HG03108 (cell line): ENCODE data around the gene EFNA2.

Experiments
- ATAC-seq: cut with Tn5 transposase; IDR thresholded peaks from one replicate; pipeline ENCODE4 v1.9.1; 2021; ENCODE audit warnings: moderate library complexity; ENCODE audit not compliant: unreplicated experiment

EFNA2 gene

DNA sequence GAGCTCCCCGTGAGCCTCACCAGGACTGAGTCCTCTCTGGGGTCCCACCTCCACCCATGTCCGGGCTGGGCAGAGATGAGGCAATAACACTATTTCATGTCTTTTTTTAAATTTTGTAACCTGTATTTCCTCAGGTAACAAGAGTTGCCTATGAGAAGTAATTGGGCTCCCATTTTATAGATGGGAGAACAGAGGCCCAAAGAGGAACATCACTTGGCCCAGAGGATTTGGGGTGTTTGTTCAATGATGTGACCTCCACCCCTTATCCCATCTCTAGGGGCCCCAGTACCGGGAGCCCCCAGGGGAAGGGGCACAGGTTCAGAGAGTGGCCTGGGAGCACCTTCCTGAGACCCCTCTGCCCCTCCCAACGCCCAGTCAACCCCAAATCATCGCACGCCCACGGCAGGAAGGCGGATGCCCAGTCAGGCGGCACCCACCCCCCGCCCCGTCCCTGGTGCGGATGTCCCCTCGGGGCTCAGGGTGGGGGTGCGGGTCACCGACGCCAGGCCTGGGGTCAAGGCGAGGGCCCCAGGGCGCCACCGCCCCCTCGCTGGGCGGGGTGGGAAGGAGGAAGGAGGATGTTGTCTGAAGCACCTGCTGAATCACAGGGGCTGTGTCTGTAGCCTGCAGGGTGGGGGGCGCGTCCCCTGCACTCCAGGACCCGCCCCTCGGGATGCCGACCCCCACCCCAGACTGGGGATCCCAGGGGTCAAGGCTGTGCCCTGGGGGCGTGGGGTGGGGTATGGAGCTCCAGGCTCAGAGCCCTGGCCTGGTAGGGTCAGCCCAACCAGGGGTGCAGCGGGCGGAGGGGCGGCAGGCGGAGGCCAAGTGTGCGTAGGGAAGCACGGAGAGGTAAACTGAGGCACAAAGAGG, 25.6 kb upstream of the EFNA2 start:
- ATAC-seq, result peak; percentile 7

DNA sequence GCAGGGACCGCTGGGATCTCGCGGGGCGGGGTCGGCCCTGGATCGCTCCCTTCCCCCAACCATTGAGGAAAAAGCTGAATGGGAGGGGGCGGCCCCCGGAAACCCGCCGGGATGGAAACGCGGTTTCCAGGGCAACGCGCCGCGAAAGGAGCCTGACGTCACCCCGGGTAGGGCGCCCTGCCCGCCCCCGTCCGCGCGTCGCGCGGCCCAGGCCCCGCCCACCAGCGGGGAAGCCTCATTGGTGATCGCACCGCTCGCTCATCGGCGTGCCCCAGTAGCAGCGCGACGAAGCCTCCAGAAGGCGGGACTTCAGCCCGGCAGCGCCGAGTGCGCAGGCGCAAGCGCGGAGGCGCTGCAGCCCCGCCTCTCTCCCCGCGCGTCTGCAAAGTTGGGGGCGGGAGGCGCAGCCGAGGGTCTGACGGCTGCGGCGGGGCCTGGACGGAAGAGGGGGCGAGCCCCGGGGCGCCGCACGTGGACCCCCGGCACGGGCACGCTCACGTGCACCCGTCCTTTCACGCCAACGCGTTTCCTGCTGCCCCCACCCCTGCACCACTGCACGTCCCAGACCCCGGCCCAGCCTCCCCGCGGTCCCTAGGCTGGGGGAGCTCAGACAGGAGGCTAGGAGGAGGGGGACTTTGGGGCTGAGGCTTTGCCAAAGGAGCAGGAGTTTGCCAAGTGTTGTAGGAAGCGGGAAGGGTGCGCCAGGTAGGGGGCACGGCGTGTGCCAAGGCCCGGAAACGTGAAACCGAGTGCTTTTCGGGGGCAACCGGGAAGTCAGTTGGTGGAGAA, 24.7 kb upstream of the EFNA2 start:
- ATAC-seq, result peak; percentile 29

DNA sequence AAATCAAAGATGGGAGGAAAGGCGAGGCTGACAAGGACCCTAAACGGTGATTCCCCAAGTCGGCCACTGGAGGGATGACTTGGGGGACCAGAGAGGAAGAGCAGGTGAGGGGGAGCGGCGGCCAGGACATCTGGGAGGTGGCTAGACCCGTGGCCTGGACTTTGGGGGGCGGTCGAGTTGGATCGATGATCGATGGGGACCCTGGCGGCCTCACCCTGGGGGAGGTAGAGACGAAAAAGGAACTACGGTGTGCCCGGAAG, 24.2 kb upstream of the EFNA2 start:
- no peak for ATAC-seq

DNA sequence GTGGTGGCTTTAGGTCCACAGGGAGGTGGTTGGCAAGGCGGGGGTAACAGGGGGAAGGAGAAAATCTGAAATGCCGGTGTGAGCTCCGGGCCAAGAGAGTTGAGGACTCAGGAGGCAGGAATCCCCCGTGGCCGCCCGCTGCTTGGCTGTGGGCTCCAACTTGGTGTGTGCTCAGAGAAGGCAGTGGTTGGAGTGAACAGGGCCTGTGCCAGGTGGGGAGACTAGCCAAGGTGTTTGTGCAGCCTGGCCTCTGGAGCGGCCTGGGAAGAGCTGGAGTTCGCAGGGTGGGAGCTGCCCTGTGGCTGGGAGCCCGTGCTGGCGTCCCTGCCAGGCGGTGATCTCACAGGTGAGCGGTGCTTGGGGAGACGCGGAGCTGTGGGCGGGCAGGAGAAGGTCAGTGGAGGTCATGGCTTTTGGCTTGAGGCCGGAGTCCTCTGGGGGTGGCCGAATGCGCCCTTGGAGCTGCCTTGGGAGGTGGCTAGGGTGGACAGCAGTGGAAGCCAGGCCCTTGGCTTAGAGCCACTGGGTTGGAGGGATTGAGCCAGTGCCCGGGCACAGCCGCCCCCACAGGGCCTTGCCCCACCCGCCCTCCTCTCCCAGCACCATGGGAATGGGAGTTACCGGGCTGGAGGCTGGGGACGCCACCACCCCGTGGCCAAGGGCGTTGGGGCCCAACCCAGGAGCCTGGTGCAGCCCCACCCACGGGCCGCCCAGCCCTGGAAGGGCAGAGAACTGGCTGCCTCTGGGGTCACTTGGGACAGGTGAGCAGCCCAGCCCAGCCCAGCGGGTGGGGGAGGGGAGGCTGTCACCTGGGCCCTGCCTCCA, 23.7 kb upstream of the EFNA2 start:
- ATAC-seq, result no peak

DNA sequence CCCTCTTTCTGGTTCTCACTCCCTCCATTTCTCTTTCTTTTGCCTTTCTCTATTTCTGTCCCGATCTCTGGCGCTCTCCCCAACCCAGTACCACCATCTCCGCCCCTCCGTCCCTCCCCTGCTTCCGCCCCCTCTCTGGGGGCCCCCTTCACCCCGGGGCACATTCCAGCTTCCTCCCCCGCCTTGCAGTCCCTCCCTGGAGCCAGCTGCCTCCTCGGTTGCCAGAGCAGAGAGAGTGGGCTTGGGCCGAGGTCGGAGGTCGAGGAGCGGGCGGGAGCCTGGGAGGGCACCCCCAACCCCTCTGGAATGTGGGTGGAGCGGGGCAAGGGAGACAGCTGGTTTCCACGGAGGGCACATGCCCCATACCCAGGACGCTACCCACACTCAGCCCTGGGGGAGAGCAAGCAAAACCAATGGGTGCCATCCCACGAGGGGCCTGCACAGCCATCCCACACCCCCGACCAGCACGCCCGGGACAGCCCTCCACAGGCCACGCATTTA, 23.0 kb upstream of the EFNA2 start:
- no peak for ATAC-seq

DNA sequence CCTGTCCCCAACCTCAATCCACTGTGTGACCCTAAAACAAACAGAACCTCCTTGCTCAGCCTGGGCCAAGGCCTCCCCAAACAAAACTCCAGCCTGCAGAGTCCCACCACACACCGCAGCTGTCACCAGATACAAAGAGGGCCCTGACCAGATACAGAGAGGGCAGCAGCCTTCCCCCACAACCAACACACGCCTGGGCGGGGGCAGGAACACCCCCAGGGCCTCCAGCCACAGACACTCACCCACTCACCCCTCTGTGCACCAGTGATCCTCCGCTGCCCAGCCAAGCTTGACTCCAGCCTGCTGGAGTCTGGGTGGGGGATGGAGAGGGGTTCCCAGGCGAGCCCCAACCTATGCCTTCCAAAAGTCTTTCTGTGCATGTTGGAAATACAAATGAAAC, 22.5 kb upstream of the EFNA2 start:
- no peak for ATAC-seq

DNA sequence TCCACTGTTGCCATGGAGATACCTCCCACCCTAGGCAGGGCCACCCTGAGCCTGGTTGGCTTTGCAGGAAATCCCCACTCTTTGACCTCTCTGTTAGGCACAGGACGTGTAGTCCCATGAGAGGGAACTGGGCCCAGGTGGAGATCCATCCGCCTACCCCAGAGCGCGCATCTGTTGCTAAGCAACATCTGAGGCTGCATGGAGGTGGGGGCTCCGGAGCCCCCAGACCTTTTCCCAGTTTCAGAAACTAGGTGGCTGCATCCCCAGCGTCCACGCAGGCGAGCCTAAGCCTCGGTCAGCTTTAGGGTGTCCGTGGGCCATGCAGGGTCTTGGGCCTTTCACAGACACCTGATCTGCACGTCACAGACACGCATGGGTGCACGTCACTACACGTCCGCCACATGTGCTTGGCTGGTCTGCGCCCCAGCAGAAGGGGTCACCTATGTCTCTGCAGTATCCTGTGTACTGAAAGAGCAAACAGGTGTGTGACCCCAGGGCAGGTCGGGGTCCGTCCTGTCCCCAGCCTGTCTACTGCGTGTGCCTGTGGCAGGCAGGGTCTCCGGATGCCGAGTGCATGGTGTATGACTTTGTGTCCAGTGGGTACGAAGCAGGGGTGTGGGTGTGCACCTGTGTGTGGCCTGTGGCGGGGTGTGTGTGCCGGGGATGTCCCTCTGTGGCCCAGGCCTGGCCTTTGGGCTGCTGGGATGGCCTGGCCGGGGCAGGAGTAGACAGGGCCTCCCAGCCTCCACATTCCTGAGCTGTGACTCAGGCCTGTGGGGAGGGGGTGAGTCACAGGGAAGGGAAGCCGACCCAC, 20.7 kb upstream of the EFNA2 start:
- no peak for ATAC-seq

DNA sequence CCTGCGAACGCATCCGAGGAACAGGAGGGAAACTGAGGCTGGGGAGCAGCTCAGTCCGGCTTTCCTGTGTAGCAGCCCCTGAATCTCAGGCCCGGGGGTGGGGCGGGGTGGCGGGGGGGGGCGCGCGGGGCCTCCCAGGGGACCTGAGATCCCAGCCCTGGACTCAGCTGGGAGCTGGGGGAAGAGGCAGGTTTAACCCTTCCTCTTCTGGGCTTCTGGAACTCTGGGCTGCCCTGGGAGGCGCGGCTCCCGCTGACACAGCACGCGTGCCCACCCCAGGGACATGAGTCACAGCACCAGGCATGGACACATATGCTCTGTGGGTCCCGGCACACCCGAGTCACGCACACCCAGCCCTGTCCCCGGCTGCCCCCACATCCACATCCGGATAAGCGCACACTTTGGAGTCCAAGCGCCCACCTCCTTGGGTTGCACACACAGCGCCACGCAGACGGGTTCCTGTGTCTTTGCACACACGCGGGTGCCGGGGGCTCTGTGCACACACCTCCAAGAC, 20.0 kb upstream of the EFNA2 start:
- no peak for ATAC-seq

DNA sequence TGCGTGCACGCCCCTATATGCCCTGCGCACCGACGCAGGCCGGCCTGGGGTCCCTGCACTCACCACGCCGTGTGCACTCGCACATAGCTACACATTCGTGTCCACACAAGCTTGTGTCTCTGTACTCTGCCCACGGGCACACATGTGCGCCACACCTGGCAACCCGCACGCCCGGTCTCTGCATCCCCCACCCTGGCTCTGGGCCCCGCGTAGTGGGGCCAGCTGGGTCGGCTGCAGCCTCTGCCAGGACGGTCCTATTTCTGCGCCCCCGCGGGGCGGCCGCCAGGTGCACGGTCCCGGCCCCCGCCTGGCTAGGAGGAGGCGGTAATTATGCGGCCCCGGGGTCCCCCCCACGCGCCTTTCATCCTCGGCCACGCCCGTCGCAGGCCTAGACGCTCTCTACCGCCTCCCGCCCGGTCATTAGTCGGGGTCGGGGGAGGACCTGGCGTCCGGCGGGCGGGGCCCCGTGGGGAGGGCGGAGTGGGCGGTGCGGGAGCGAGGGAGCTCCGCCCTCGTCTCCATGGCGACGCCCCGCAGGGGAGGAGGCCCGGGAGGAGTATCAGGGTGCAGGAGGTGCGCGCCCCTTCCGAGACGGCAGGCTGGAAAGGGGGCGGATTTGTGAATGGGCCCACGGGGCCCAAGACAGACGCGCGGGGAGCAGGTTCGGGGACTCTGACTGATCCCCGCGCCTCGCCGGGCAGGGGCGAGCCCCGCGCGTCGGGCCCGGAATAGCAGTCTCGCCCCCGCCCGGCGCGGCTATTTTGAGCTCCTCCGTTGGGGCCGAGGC, 19.4 kb upstream of the EFNA2 start:
- ATAC-seq, result peak; percentile 24

DNA sequence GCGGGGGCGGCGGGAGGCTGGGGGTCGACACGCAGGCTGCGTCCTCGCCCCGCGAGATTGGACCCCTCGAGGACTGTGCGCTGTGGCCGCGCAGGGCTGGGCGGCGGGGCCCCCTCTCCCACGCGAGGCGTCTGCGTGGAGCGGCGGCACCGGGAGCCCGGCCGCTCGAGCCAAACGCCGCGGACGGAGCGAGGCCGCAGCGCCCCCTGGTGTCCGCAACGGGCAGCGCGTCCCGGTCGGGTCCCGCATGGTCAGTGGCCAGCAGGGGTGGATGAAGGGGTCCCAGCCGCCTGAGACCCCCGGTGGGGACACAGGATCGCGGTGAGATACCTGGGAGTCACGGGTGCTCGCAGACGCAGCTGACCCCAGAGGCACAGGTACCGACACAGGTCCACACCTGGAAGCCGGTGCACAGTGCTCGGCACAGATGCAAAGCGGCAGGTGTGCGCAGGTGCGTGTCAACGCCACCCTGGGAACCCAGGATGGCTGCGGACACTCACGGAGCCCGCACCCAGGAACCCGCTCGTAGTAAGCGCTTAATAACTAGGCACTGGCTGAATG, 18.7 kb upstream of the EFNA2 start:
- peak; percentile 8 for ATAC-seq

DNA sequence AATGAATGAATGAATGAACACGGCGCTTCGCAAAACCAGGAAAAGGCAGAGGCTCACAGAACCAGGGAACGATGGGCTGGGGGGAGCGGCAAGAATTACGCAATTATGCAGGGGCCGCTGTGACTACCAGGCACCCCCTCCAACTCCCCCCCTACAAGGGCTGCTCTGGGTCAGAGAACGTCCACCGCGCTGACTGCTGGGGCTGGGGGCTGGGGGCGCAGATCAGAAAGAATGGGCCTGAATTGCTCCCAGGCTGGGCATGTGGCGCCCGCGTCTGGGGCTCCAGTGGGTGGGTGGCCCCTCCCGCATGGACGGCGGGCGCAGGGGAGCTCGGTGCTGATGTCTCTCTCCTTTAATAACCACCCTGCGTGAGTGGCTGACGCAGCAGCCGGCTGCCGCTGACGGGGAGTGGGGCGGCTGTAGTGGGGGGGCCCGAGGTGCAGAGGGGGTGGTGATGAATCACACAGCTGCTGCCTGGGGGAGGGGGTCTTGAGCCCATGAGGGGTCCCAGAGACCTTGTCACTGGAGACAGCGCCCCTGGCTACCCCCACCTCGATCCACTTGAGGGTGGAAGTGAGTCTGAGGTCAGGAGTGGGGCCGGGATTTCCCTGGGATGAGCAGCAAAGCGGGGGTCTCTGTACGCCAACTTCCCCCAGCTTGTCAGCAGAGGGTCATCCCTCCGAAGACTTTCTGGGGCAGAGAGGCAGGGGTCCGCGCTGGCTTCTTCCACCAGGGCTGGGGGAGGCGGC, 18.0 kb upstream of the EFNA2 start:
- no peak for ATAC-seq

DNA sequence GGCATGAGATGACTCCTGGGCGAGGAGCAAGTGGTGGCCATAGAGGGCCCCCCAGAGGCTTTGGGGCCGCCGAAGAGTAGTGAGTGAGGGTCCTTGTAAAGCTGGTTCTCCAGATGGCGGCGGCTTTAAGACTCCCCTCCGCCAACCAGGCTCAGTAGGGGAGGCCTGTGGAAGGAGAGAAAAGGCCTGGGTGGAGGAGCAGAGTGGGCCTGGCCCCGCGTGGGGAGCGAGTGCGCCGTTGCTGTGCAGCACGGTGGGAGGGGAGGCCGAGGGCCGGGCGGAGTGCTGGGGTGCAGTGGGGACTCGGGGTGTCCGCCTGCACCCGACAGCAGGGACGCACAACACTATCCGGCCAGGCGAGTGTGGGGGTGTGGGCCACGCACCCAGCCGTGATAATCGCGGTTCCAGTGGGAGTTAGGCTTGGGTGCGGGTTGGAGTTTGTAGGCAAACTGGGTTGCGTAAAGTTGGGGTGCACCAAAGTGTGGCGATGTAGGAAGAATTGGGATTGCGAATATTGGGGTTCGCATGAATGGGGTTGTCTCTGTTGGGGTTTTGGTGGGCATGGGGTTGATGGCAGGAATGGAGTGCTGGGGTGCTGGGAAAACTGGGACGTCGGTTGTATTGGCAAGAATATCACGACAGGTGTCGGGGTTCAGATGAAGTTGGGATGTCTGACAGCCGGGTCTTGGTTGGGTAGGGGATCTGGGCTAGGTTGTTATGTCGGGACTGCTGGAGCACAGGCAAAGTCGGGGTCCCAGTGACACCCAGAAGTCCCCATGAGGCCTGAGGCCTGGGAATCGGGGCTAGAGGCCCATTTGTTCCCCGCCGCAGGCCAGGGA, 17.2 kb upstream of the EFNA2 start:
- ATAC-seq, result no peak

DNA sequence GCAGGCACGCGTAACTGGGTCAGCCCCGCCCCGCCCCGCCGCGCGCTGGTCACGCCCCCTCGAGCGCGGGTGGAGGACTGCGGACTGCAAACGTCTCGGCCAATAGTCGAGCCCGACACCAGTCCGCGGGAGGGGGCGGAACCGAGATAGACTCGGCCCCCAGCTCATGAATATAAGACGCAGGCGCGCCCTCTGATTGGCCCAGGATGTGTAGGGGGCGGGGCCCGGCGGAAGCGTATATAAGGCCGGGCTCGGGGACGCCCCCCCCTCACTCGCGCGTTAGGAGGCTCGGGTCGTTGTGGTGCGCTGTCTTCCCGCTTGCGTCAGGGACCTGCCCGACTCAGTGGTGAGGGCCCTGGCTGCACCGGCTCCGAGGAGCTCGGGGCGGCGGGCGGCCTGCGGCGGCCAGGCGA, 16.6 kb upstream of the EFNA2 start, which contains the start of gene CIRBP:
TSS of gene CIRBP (plus strand) at position 268 of the 413 bp plus-strand sequence. CDS start 1,602 bp downstream, outside the sequence.
- peak; percentile 50 for ATAC-seq

DNA sequence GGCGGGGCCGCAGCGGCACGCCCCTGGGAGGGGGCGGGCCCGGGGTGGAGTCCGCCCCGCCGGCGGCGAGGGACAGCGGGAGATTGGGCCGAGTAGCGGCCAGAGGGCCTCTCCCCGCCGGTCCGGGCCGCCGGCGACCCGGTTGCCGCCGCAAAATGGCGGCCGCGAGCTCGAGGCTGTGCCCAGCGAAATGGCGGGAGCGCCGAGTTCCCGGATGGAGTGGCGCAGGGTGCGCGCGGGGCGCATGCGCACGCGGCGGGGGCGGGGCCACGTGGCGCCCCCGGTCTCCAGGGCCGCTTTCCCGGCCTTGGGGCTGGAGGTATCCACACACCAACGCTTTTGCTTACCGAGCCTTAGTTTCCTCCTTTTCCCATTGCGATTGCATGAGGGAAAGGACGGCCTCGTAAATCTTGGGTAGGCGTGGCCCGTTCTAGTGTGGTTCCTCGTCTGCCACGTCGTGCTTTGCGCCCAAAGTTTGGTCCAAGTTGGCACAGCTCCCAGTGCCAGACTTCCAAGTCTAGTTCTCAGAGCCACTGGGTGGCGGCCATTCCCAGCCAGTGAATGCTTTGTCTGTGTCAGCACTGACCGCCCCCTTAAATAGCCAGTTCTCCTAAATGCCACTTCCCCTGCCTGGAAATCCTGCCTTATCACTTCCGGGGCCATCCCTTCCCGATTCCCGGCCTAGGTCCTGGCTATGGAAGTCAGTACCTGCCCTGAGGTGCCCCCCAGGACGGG, 16.0 kb upstream of the EFNA2 start:
- ATAC-seq, result peak; percentile 16

DNA sequence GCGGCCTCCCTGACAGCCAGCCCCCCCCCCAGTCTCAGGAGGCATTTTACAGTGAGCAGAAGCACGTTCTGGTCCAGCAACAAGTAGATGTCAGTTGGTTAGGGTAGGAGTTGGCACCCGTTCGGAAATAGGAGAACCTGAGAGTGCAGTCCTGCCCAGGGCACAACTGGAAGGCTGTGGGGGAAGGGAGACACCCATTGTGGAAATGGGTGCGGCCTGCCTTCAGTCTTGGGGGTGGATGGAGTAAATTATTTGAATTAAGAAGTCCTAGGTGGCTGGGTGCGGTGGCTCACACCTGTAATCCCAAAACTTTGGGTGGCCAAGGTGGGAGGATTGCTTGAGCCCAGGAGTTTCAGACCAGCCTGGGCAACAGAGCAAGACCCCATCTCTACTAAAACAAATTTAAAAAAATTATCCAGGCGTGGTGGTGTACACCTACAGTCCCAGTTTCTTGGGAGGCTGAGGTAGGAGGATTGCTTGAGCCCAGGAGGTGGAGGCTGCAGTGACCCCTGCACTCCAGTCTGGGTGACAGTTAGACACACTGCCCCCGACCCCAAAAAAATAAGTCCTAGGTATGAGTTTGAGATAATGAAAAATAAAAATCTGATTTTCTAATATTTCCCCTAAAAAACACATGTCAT, 15.3 kb upstream of the EFNA2 start:
- ATAC-seq, result no peak

DNA sequence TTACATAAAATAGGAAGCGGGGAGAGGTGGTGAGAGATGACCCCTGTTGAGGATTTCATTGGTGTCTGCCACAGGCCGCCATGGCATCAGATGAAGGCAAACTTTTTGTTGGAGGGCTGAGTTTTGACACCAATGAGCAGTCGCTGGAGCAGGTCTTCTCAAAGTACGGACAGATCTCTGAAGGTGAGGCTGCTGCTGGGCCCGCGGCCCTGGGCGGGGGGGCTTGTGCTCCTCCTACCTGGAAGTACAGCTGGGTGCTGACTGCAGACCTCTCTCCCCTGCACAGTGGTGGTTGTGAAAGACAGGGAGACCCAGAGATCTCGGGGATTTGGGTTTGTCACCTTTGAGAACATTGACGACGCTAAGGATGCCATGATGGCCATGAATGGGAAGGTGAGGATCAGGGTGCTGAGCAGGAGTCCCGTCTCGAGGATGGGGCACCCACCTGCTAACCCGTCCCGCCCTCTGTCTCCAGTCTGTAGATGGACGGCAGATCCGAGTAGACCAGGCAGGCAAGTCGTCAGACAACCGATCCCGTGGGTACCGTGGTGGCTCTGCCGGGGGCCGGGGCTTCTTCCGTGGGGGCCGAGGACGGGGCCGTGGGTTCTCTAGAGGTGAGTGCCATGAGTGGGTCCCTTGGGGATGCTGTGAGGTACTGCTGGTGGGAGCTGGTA, 14.7 kb upstream of the EFNA2 start:
- no peak for ATAC-seq
